ENCODE data around the gene RFK.

DNA sequence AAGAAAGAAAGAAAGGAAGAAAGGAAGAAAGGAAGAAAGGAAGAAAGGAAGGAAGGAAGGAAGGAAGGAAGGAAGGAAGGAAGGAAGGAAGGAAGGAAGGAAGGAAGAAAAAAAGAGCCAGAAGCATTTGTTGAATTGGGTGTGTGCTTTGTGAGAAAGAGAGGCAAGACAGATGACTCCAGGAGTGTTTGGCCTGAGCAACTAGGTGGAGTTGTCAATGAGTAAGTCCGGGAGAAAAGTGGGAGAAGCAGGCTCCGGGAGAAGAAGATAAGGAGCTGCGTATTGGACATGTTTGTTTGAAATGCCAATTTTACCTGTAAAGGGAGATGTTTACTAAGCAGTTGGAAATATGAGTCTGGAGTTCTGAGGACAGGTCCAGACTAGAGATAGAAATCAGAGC, 49.7 kb upstream of the RFK start:
- no peak for TF ChIP-seq CTCF (IDR thresholded peaks at IDR 0.05 in 8 of 11, conservative IDR thresholded peaks at IDR 0.05 in 3 of 11)
- TF ChIP-seq POLR2A (IDR thresholded peaks at IDR 0.05) = no peak
- no peak for TF ChIP-seq POLR2AphosphoS5 (IDR thresholded peaks at IDR 0.05)

Data from spleen (tissue), 7 donors.